Astrocyte (in vitro differentiated cells and primary cell): ENCODE data around the gene PRR36.

Experiments
- CTCF ChIP-seq: IDR thresholded peaks from 2 replicates; pipeline ENCODE4 v1.5.1; 2011; ENCODE audit warnings: low read depth, mild to moderate bottlenecking, inconsistent platforms, low read length, moderate library complexity; ENCODE audit not compliant: insufficient read depth
- EZH2 ChIP-seq: IDR thresholded peaks from 2 replicates; pipeline ENCODE4 v1.6.1; 2012; ENCODE audit warnings: mild to moderate bottlenecking, low read length, inconsistent platforms; ENCODE audit not compliant: insufficient read depth

- no peak for TF ChIP-seq CTCF
- no peak for TF ChIP-seq EZH2
Observed at GRCh38 chr19:7910321-7911161, 36.4 kb upstream of the PRR36 start.
